Upper lobe of left lung (tissue), 6 donors: ENCODE results near the gene YPEL1. TPM values are rescaled to one million over a fixed set of nuclear protein-coding genes. Genes with fewer than 3 reads are reported as not detected.
"Not testable (repeated sequence)": the region's sequence is repeated elsewhere in the genome, so short reads cannot be mapped to it uniquely, and the experiment has no call there.

Experiments
- ATAC-seq, 2 donors: fragments of 200-7000 bp; cut with Tn5 transposase; one replicate each; pipeline ENCODE4 v1.9.1; 2022; ENCODE audit warnings: mild to moderate bottlenecking in 2 of 2, moderate library complexity in 2 of 2; ENCODE audit not compliant: low FRiP score in 2 of 2
- DNase-seq, 2 donors: peaks; one replicate each; pipeline ENCODE4 v3.0.0-alpha.2; 2019 to 2020
- H3K27ac ChIP-seq, 4 donors: fragments of 200-600 bp; sonication (generic); one replicate each; pipeline ENCODE4 v1.5.1; 2016 to 2019
- H3K27me3 ChIP-seq, 4 donors: fragments of 200-600 bp; sonication (generic); one replicate each; pipeline ENCODE4 v1.5.1; 2017 to 2019
- H3K36me3 ChIP-seq, 4 donors: fragments of 200-600 bp; sonication (generic); one replicate each; pipeline ENCODE4 v1.5.1; 2016 to 2019
- H3K4me1 ChIP-seq, 4 donors: fragments of 200-600 bp; sonication (generic); one replicate each; pipeline ENCODE4 v1.5.1; 2018 to 2019
- H3K4me3 ChIP-seq, 4 donors: fragments of 200-600 bp; sonication (generic); one replicate each; pipeline ENCODE4 v1.5.1; 2017 to 2019; ENCODE audit warnings: mild to moderate bottlenecking in 2 of 4, moderate library complexity in 1 of 4
- H3K9me3 ChIP-seq, 4 donors: fragments of 200-600 bp; sonication (generic); one replicate each; pipeline ENCODE4 v1.5.1; 2018 to 2019
- CTCF ChIP-seq, 6 experiments: fragments of 450-650 bp in 4 of 6; fragments of 200-600 bp in 2 of 6; sonication (generic) in 2 of 6; IDR thresholded peaks; one replicate each; pipeline ENCODE4 v1.5.1; 2016 to 2019; ENCODE audit warnings: antibody characterized with exemption in 6 of 6
- EP300 ChIP-seq, 4 donors: sonication (generic); formaldehyde crosslinking; IDR thresholded peaks; one replicate each; pipeline ENCODE4 v1.5.1; 2017; ENCODE audit warnings: antibody characterized with exemption in 4 of 4, control low read depth in 2 of 4
- POLR2A ChIP-seq, 4 donors: fragments of 450-650 bp; IDR thresholded peaks; one replicate each; pipeline ENCODE4 v1.5.1; 2016 to 2017; ENCODE audit warnings: antibody characterized with exemption in 4 of 4, mild to moderate bottlenecking in 2 of 4
- POLR2AphosphoS5 ChIP-seq, 2 donors: sonication (generic); formaldehyde crosslinking; IDR thresholded peaks; one replicate each; pipeline ENCODE4 v1.5.1; 2017; ENCODE audit warnings: antibody characterized with exemption in 2 of 2
- WGBS, 2 donors: methylation state at CpG; one replicate each; pipeline ENCODE4 v1.1.5; 2017 to 2018; 5-methylcytosine and 5-hydroxymethylcytosine counted together
- total RNA-seq, 6 donors: library from RNA; depleted of rRNA in 4 of 6; stranded (reverse); fragments of >200 nt in 4 of 6; gene quantifications; one replicate each; pipeline versions ENCODE4 v1.1.0 to v1.2.1, GENCODE V29; 2016 to 2021
- donor health status: DM: no; HTN: no; CAD: no; lungs with moderate emphysema.
- donor health status: DM: no; HTN: yes; CAD: no; lungs with severe emphysema.

YPEL1 gene
- total RNA-seq, 6 donors from 2014 or later: 4.4 to 11.6 (median 7.4) TPM

- no peaks in the 10 kb centered on the region for H3K9me3 ChIP-seq
- no peak overlapping the region for H3K27ac ChIP-seq
- H3K36me3 ChIP-seq: no peaks in the 10 kb centered on the region
- H3K27me3 ChIP-seq: no peaks in the 10 kb centered on the region
- ATAC-seq (no peak), DNase-seq (no peak)
- peaks cover 7 to 12% (median 10%) of the 10 kb centered on the region in 4 donors for H3K4me1 ChIP-seq
- no peak for TF ChIP-seq CTCF (IDR thresholded peaks at IDR 0.05)
- TF ChIP-seq EP300 (IDR thresholded peaks at IDR 0.05): no peak
- no peak for TF ChIP-seq POLR2AphosphoS5 (IDR thresholded peaks at IDR 0.05)
- no peak for TF ChIP-seq POLR2A (IDR thresholded peaks at IDR 0.05)
- H3K4me3 ChIP-seq: no peak overlapping the region
- WGBS, 2 donors: 90 to 92% methylated on average over 9 of the region's 9 CpGs
These were observed 4.9 kb downstream of the YPEL1 start for GRCh38 chr22:21730535-21731308.

GRCh38 chr22:21729184-21729583 lies 6.4 kb downstream of the YPEL1 start:
- H3K36me3 ChIP-seq, H3K4me1 ChIP-seq, ATAC-seq, DNase-seq, H3K4me3 ChIP-seq, H3K9me3 ChIP-seq, H3K27me3 ChIP-seq, H3K27ac ChIP-seq: not testable (repeated sequence)
- WGBS, 2 donors: 95 to 99% methylated on average over 3 of the region's 3 CpGs

GRCh38 chr22:21728270-21728669 lies 7.3 kb downstream of the YPEL1 start:
- H3K27ac ChIP-seq: no peak overlapping the region
- ATAC-seq: no peak
- 81 to 91% methylated on average over 12 of the region's 12 CpGs for WGBS, 2 donors

GRCh38 chr22:21727768-21728167 lies 7.8 kb downstream of the YPEL1 start:
- Histone ChIP-seq H3K27ac (no peak overlapping the region), H3K4me1 (no peaks in the 10 kb centered on the region), H3K27me3 (no peaks in the 10 kb centered on the region), H3K4me3 (no peak overlapping the region), H3K9me3 (no peaks in the 10 kb centered on the region), H3K36me3 (no peaks in the 10 kb centered on the region)
- ATAC-seq (no peak), DNase-seq (no peak)
- no peak for TF ChIP-seq CTCF (IDR thresholded peaks at IDR 0.05)
- TF ChIP-seq POLR2AphosphoS5 (IDR thresholded peaks at IDR 0.05): no peak
- 95 to 96% methylated on average over 10 of the region's 10 CpGs for WGBS, 2 donors

More at GRCh38 chr22:21728270-21728669, 7.3 kb downstream of the YPEL1 start:
- Histone ChIP-seq H3K36me3 (no peaks in the 10 kb centered on the region), H3K27me3 (no peaks in the 10 kb centered on the region), H3K9me3 (no peaks in the 10 kb centered on the region), H3K4me3 (no peak overlapping the region), H3K4me1 (no peaks in the 10 kb centered on the region)
- TF ChIP-seq EP300 (IDR thresholded peaks at IDR 0.05) (no peak), CTCF (IDR thresholded peaks at IDR 0.05) (no peak), POLR2A (IDR thresholded peaks at IDR 0.05) (no peak), POLR2AphosphoS5 (IDR thresholded peaks at IDR 0.05) (no peak)
- DNase-seq: no peak

- no peaks in the 10 kb centered on the region for H3K9me3 ChIP-seq
- no peaks in the 10 kb centered on the region for H3K27me3 ChIP-seq
- 76 to 93% methylated on average over 4 of the region's 4 CpGs for WGBS, 2 donors
- DNase-seq (no peak), ATAC-seq (no peak)
- H3K27ac ChIP-seq: no peak overlapping the region
- H3K36me3 ChIP-seq: no peaks in the 10 kb centered on the region
- TF ChIP-seq POLR2AphosphoS5 (IDR thresholded peaks at IDR 0.05) (no peak), CTCF (IDR thresholded peaks at IDR 0.05) (no peak), EP300 (IDR thresholded peaks at IDR 0.05) (no peak), POLR2A (IDR thresholded peaks at IDR 0.05) (no peak)
- H3K4me1 ChIP-seq: no peaks in the 10 kb centered on the region
- H3K4me3 ChIP-seq: no peak overlapping the region
These were observed 8.4 kb downstream of the YPEL1 start for GRCh38 chr22:21727159-21727558.
